ENCODE results near the gene RPS27L.

DNA sequence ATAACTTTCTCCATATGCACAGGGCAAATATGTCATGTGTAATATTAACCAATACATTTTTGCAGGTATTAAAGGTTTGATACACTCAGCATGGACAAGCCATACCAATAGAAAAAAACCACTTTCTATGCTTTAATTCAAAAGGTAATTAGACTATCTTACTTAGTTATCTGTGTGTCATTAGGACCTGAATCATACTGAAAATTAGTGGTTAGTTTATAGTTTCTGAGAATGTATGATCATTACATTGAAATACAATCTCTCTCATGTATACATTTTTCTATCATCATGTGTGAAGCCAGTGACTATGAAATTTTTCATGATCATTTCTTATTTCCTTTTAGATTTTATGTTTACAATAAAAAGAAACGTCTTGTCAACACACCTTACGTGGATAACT is 16.3 kb downstream of the RPS27L start:
- TF ChIP-seq, protein P1, sequence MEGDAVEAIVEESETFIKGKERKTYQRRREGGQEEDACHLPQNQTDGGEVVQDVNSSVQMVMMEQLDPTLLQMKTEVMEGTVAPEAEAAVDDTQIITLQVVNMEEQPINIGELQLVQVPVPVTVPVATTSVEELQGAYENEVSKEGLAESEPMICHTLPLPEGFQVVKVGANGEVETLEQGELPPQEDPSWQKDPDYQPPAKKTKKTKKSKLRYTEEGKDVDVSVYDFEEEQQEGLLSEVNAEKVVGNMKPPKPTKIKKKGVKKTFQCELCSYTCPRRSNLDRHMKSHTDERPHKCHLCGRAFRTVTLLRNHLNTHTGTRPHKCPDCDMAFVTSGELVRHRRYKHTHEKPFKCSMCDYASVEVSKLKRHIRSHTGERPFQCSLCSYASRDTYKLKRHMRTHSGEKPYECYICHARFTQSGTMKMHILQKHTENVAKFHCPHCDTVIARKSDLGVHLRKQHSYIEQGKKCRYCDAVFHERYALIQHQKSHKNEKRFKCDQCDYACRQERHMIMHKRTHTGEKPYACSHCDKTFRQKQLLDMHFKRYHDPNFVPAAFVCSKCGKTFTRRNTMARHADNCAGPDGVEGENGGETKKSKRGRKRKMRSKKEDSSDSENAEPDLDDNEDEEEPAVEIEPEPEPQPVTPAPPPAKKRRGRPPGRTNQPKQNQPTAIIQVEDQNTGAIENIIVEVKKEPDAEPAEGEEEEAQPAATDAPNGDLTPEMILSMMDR (conservative IDR thresholded peaks at IDR 0.05) = no peak
- no peak for TF ChIP-seq EZH2 (IDR thresholded peaks at IDR 0.05; ENCODE audit: low read depth)
